Liver (tissue), 9 donors: Measurements from ENCODE around the gene GRIPAP1. TPM values are rescaled to one million over a fixed set of nuclear protein-coding genes. Genes with fewer than 3 reads are reported as not detected.

ENCODE experiments used
- DNase-seq: peaks from one replicate; pipeline ENCODE4 v3.0.0-alpha.2; 2017; ENCODE audit warnings: low spot score
- H3K27ac ChIP-seq, 2 donors: one replicate each; pipeline ENCODE4 v1.7.0; 2013; ENCODE audit warnings: inconsistent platforms in 2 of 2, low read length in 2 of 2, control low read depth in 1 of 2, low read depth in 1 of 2, mild to moderate bottlenecking in 1 of 2
- H3K27me3 ChIP-seq, 4 donors: one replicate each; pipeline versions ENCODE4 v1.6.1 to v1.7.0; 2013; ENCODE audit warnings: low read length in 3 of 4, inconsistent platforms in 1 of 4, mild to moderate bottlenecking in 1 of 4, moderate library complexity in 1 of 4; ENCODE audit not compliant: control insufficient read depth in 4 of 4, insufficient read depth in 4 of 4
- H3K36me3 ChIP-seq, 4 donors: one replicate each; pipeline versions ENCODE4 v1.6.1 to v1.7.0; 2013; ENCODE audit warnings: low read length in 3 of 4, mild to moderate bottlenecking in 3 of 4, low read depth in 1 of 4, moderate library complexity in 1 of 4; ENCODE audit not compliant: control insufficient read depth in 4 of 4, insufficient read depth in 3 of 4
- H3K4me1 ChIP-seq, 4 donors: one replicate each; pipeline versions ENCODE4 v1.6.1 to v1.7.0; 2013; ENCODE audit warnings: low read length in 3 of 4, mild to moderate bottlenecking in 3 of 4, moderate library complexity in 1 of 4; ENCODE audit not compliant: control insufficient read depth in 4 of 4, insufficient read depth in 4 of 4
- H3K4me3 ChIP-seq, 3 donors: one replicate each; pipeline versions ENCODE4 v1.6.1 to v1.7.0; 2013; ENCODE audit warnings: low read length in 3 of 3, control low read depth in 1 of 3, low read depth in 1 of 3, mild to moderate bottlenecking in 1 of 3
- H3K9ac ChIP-seq, 2 donors: one replicate each; pipeline ENCODE4 v1.7.0; 2013; ENCODE audit warnings: low read length in 2 of 2, mild to moderate bottlenecking in 2 of 2, moderate library complexity in 2 of 2, control low read depth in 1 of 2, low read depth in 1 of 2
- H3K9me3 ChIP-seq, 4 donors: one replicate each; pipeline versions ENCODE4 v1.6.1 to v1.7.0; 2013; ENCODE audit warnings: low read length in 3 of 4; ENCODE audit not compliant: control insufficient read depth in 4 of 4
- FOXA2 ChIP-seq: IDR thresholded peaks from 2 replicates; pipeline ENCODE4 v1.6.1; 2016; ENCODE audit warnings: antibody characterized with exemption
- GABPA ChIP-seq, 2 donors: IDR thresholded peaks in 1 of 2; conservative IDR thresholded peaks in 1 of 2; 2 replicates each; pipeline ENCODE4 v1.6.1; 2016; ENCODE audit warnings: antibody characterized with exemption in 2 of 2, mild to moderate bottlenecking in 1 of 2, moderate library complexity in 1 of 2
- HNF4A ChIP-seq, 2 donors: conservative IDR thresholded peaks; 2 replicates each; pipeline ENCODE4 v1.6.1; 2016; ENCODE audit warnings: antibody characterized with exemption in 2 of 2, mild to moderate bottlenecking in 2 of 2
- JUND ChIP-seq, 2 donors: IDR thresholded peaks; 2 replicates each; pipeline ENCODE4 v1.6.1; 2016; ENCODE audit warnings: antibody characterized with exemption in 2 of 2
- MAX ChIP-seq: IDR thresholded peaks from 2 replicates; pipeline ENCODE4 v1.6.1; 2016; ENCODE audit warnings: antibody characterized with exemption
- NR2F2 ChIP-seq: IDR thresholded peaks from 2 replicates; pipeline ENCODE4 v1.6.1; 2016; ENCODE audit warnings: antibody characterized with exemption
- RAD21 ChIP-seq, 2 donors: IDR thresholded peaks; 2 replicates each; pipeline ENCODE4 v1.6.1; 2016; ENCODE audit warnings: antibody characterized with exemption in 2 of 2, mild to moderate bottlenecking in 2 of 2
- RXRA ChIP-seq, 2 donors: IDR thresholded peaks; 2 replicates each; pipeline ENCODE4 v1.6.1; 2017 to 2018; ENCODE audit warnings: antibody characterized with exemption in 2 of 2, mild to moderate bottlenecking in 1 of 2
- SP1 ChIP-seq: IDR thresholded peaks from 2 replicates; pipeline ENCODE4 v1.6.1; 2018; ENCODE audit warnings: antibody characterized with exemption, mild to moderate bottlenecking
- TAF1 ChIP-seq: conservative IDR thresholded peaks from 2 replicates; pipeline ENCODE4 v1.6.1; 2016; ENCODE audit warnings: antibody characterized with exemption, mild to moderate bottlenecking
- ZBTB33 ChIP-seq: IDR thresholded peaks from 2 replicates; pipeline ENCODE4 v1.6.1; 2016; ENCODE audit warnings: antibody characterized with exemption
- WGBS: extraction: QIAGEN DNeasy Blood & Tissue Kit; methylation state at CpG from one replicate; pipeline ENCODE4 v1.1.7; 2013; 5-methylcytosine and 5-hydroxymethylcytosine counted together
- polyA plus RNA-seq, 2 donors: library from polyadenylated mRNA; stranded (reverse) in 1 of 2; unstranded in 1 of 2; fragments of 200-250 nt in 1 of 2; fragments of >200 nt in 1 of 2; fragmentation: Nextera tagmentation in 1 of 2; extraction: Ambion mirVana in 1 of 2; gene quantifications; one replicate each; pipeline versions ENCODE4 v1.2.1 to v1.2.3, GENCODE V29; 2013 to 2015
- total RNA-seq, 2 donors: library from RNA; depleted of rRNA; stranded (reverse); fragments of >200 nt; gene quantifications; one replicate each; pipeline ENCODE4 v1.2.3, GENCODE V29; 2014
- TF ChIP-seq, protein P1 (sequence below): fragments of 150-350 bp; IDR thresholded peaks from 2 replicates; pipeline ENCODE4 v1.5.1; 2017; ENCODE audit warnings: improper control_type of control experiment, low read depth, low read length; ENCODE audit not compliant: missing input control
- TF ChIP-seq, protein P2 (sequence below): IDR thresholded peaks from 2 replicates; pipeline ENCODE4 v1.6.1; 2016; ENCODE audit warnings: antibody characterized with exemption
- TF ChIP-seq, protein P3 (sequence below): IDR thresholded peaks from 2 replicates; pipeline ENCODE4 v1.6.1; 2016; ENCODE audit warnings: antibody characterized with exemption, mild to moderate bottlenecking
- donor health status: healthy.
- donor health status: healthy.
- donor health status: healthy.
- donor health status: healthy.
- donor health status: healthy.

GRIPAP1 gene
- total and polyA plus RNA-seq, 4 donors = 14.1 to 21.3 (median 16.4) TPM

GRCh38 chrX:48972220-48973164 is 29.6 kb downstream of the GRIPAP1 start:
- WGBS = 19% methylated on average over 13 of the region's 13 CpGs
- Histone ChIP-seq H3K4me3 (no peak overlapping the region), H3K27me3 (no peaks in the 10 kb centered on the region), H3K36me3 (peaks cover 2 to 19% (median 10%) of the 10 kb centered on the region in 4 donors), H3K4me1 (peaks cover 3 to 8% (median 4%) of the 10 kb centered on the region in 4 donors), H3K9ac (no peak overlapping the region), H3K9me3 (no peaks in the 10 kb centered on the region), H3K27ac (no peak overlapping the region)
- DNase-seq = no peak
- TF ChIP-seq, protein P1, sequence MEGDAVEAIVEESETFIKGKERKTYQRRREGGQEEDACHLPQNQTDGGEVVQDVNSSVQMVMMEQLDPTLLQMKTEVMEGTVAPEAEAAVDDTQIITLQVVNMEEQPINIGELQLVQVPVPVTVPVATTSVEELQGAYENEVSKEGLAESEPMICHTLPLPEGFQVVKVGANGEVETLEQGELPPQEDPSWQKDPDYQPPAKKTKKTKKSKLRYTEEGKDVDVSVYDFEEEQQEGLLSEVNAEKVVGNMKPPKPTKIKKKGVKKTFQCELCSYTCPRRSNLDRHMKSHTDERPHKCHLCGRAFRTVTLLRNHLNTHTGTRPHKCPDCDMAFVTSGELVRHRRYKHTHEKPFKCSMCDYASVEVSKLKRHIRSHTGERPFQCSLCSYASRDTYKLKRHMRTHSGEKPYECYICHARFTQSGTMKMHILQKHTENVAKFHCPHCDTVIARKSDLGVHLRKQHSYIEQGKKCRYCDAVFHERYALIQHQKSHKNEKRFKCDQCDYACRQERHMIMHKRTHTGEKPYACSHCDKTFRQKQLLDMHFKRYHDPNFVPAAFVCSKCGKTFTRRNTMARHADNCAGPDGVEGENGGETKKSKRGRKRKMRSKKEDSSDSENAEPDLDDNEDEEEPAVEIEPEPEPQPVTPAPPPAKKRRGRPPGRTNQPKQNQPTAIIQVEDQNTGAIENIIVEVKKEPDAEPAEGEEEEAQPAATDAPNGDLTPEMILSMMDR = peak; percentile 40
- TF ChIP-seq JUND (IDR thresholded peaks at IDR 0.05) (no peak), RAD21 (IDR thresholded peaks at IDR 0.05) (peak; percentile 59 to 75)

DNA sequence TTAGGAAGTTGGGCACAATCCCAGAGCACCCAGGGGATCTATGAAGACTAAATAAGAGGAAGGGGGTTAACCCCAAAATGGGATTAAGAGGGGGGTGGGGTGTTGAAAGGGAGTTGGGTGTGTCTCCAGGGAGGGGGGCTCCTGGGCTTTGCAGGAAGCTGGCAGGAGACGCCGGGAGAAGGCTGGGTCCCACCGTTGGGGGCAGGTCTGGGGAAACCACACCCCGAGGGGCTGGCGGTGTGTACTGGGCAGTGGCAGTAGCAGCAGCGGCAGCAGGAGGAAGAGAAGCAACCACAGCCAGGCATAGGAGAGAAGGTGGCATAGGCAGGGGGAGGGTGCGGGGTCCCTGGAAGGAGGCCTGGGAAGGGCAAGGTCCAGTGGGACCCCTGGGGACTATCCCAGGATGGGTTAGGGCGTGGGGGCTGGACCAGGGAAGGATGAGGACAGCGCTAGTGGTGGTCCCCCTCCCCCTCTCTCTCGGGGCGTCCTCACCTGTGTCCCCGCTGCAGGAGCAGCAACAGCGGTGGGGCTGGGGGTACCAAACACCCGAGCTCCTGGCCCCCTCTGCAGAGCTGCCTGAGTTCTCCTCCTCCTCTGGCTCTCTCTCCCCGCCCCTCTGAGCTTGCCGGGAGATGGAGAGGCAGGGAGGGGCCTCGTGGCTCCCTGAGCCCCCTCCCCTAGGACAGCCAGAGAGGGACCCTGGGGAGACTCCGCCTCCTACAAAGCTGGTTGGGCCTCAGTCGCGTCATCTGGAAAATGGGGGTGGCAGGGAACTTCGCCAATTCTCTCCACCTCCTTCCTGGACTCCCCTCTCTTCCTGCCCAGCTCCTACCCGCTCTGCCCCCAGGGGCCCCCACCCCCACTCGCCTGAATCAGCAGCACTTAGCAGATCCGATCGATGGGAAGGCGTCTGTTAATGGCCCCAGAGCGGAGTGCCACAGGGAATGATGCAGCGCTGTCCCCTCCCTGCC is 30.5 kb downstream of the GRIPAP1 start, which contains the start of gene KCND1:
Gene KCND1 (minus strand): TSS at position 596 of the 971 bp plus-strand sequence. CDS start 1,573 bp downstream, outside the sequence.
- Histone ChIP-seq H3K27ac (no peak within 1 kb of the TSS), H3K4me3 (no peak within 1 kb of the TSS), H3K4me1 (peaks cover 3 to 8% (median 4%) of the 10 kb centered on the region in 4 donors), H3K27me3 (no peaks in the 10 kb centered on the region), H3K9ac (no peak within 1 kb of the TSS), H3K36me3 (peaks cover 2 to 19% (median 9%) of the 10 kb centered on the region in 4 donors), H3K9me3 (no peaks in the 10 kb centered on the region)
- TF ChIP-seq SP1 (no peak), HNF4A (conservative IDR thresholded peaks at IDR 0.05) (no peak), RXRA (IDR thresholded peaks at IDR 0.05) (no peak), GABPA (IDR thresholded peaks at IDR 0.05 in 1 of 2, conservative IDR thresholded peaks at IDR 0.05 in 1 of 2) (no peak), RAD21 (IDR thresholded peaks at IDR 0.05) (no peak), NR2F2 (no peak), MAX (no peak), ZBTB33 (no peak), FOXA2 (no peak), JUND (IDR thresholded peaks at IDR 0.05) (no peak), TAF1 (no peak)
- TF ChIP-seq, protein P1 = no peak
- TF ChIP-seq, protein P2, sequence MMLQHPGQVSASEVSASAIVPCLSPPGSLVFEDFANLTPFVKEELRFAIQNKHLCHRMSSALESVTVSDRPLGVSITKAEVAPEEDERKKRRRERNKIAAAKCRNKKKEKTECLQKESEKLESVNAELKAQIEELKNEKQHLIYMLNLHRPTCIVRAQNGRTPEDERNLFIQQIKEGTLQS = no peak
- TF ChIP-seq, protein P3, sequence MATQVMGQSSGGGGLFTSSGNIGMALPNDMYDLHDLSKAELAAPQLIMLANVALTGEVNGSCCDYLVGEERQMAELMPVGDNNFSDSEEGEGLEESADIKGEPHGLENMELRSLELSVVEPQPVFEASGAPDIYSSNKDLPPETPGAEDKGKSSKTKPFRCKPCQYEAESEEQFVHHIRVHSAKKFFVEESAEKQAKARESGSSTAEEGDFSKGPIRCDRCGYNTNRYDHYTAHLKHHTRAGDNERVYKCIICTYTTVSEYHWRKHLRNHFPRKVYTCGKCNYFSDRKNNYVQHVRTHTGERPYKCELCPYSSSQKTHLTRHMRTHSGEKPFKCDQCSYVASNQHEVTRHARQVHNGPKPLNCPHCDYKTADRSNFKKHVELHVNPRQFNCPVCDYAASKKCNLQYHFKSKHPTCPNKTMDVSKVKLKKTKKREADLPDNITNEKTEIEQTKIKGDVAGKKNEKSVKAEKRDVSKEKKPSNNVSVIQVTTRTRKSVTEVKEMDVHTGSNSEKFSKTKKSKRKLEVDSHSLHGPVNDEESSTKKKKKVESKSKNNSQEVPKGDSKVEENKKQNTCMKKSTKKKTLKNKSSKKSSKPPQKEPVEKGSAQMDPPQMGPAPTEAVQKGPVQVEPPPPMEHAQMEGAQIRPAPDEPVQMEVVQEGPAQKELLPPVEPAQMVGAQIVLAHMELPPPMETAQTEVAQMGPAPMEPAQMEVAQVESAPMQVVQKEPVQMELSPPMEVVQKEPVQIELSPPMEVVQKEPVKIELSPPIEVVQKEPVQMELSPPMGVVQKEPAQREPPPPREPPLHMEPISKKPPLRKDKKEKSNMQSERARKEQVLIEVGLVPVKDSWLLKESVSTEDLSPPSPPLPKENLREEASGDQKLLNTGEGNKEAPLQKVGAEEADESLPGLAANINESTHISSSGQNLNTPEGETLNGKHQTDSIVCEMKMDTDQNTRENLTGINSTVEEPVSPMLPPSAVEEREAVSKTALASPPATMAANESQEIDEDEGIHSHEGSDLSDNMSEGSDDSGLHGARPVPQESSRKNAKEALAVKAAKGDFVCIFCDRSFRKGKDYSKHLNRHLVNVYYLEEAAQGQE = no peak
- WGBS = 5% methylated on average over 28 of the region's 28 CpGs
- DNase-seq = no peak
